GM12875 (cell line): ENCODE results near the gene GANC.

Experiments used
- H3K4me3 ChIP-seq: one replicate; pipeline ENCODE4 v1.5.1; 2011; ENCODE audit warnings: low read depth, low read length, control low read depth
- CTCF ChIP-seq: IDR thresholded peaks from 2 replicates; pipeline ENCODE4 v1.5.1; 2011; ENCODE audit warnings: low read depth, mild to moderate bottlenecking, control low read depth, inconsistent platforms, low read length, moderate library complexity, borderline replicate concordance; ENCODE audit not compliant: insufficient read depth

GANC gene

GRCh38 chr15:42345504-42345903, 72.5 kb downstream of the GANC start:
- no peak for TF ChIP-seq CTCF
- no peak overlapping the region for H3K4me3 ChIP-seq

- no peak overlapping the region for H3K4me3 ChIP-seq
- TF ChIP-seq CTCF = no peak
Observed at GRCh38 chr15:42348083-42348482, 75.1 kb downstream of the GANC start.

- no peak overlapping the region for H3K4me3 ChIP-seq
- no peak for TF ChIP-seq CTCF
Observed at GRCh38 chr15:42349186-42349585, 76.2 kb downstream of the GANC start.

- no peak overlapping the region for H3K4me3 ChIP-seq
Observed at GRCh38 chr15:42352401-42352800, 79.4 kb downstream of the GANC start.

GRCh38 chr15:42353061-42353460, 80.1 kb downstream of the GANC start:
- TF ChIP-seq CTCF = no peak
- H3K4me3 ChIP-seq = no peak overlapping the region

More at GRCh38 chr15:42352401-42352800, 79.4 kb downstream of the GANC start:
- no peak for TF ChIP-seq CTCF

GRCh38 chr15:42354824-42355223, 81.8 kb downstream of the GANC start:
- TF ChIP-seq CTCF = no peak
- H3K4me3 ChIP-seq = no peak overlapping the region

GRCh38 chr15:42355291-42355690, 82.3 kb downstream of the GANC start:
- TF ChIP-seq CTCF = no peak
- no peak overlapping the region for H3K4me3 ChIP-seq
